DOHH2 (cell line): ENCODE results near the gene TCF12.

Source experiments
- EZH2phosphoT487 ChIP-seq: fragments of 200-600 bp; sonication (generic); IDR thresholded peaks from 2 replicates; pipeline ENCODE4 v1.6.1; 2017; ENCODE audit warnings: borderline replicate concordance, mild to moderate bottlenecking, antibody characterized with exemption, low read length, moderate library complexity, mixed read lengths
- TF ChIP-seq, protein P1 (sequence below): fragments of 200-600 bp; sonication (generic); IDR thresholded peaks from one replicate; pipeline ENCODE4 v1.5.1; 2014; ENCODE audit warnings: antibody characterized with exemption, mild to moderate bottlenecking, low read depth, low read length; ENCODE audit not compliant: poor library complexity, severe bottlenecking

DNA sequence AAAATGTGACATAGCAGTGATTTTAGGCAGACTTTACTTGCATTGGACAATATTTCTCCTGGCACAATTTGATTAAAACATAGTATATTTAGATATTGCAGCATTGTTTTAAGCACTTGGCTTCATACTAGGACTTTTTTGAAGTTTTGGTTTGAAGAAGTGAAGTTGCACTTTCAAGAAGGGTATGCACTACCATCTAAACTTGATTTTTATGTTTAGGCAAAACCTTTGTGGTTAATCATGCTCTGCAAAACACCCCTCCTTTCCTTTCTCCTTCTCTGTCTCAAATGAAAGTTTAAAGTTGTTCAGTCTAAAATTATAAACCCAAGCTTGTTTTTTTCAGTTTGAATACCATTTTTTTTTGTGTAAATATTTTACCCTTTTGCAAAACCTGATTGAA is 173.8 kb downstream of the TCF12 start:
- TF ChIP-seq, protein P1, sequence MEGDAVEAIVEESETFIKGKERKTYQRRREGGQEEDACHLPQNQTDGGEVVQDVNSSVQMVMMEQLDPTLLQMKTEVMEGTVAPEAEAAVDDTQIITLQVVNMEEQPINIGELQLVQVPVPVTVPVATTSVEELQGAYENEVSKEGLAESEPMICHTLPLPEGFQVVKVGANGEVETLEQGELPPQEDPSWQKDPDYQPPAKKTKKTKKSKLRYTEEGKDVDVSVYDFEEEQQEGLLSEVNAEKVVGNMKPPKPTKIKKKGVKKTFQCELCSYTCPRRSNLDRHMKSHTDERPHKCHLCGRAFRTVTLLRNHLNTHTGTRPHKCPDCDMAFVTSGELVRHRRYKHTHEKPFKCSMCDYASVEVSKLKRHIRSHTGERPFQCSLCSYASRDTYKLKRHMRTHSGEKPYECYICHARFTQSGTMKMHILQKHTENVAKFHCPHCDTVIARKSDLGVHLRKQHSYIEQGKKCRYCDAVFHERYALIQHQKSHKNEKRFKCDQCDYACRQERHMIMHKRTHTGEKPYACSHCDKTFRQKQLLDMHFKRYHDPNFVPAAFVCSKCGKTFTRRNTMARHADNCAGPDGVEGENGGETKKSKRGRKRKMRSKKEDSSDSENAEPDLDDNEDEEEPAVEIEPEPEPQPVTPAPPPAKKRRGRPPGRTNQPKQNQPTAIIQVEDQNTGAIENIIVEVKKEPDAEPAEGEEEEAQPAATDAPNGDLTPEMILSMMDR = no peak
- no peak for TF ChIP-seq EZH2phosphoT487
